HepG2 (cell line): Measurements from ENCODE around the gene TNNI3. TPM values are rescaled to one million over a fixed set of nuclear protein-coding genes. Genes with fewer than 3 reads are reported as not detected.

ENCODE experiments used
- ATAC-seq: fragments of 200-7000 bp; cut with Tn5 transposase; 3 replicates; pipeline ENCODE4 v1.9.1; 2020; ENCODE audit warnings: mild to moderate bottlenecking, moderate library complexity
- BruUV-seq: library from RNA; stranded (reverse); fragments of 400-500 nt; replicated peaks from 2 replicates; lab custom pipeline; 2021; lab: Mats Ljungman, UMichigan
- CTCF ChIA-PET: fragments of 300-600 bp; formaldehyde crosslinking; extraction: SDS; loops from one replicate; lab custom pipeline; 2021; ENCODE audit warnings: low total read pairs, inconsistent platforms, low intra/inter-chr PET ratio; lab: Yijun Ruan, JAX
- POLR2A ChIA-PET: fragments of 350-600 bp; sonication (Branson Sonifier 250); formaldehyde crosslinking; loops from one replicate; lab custom pipeline; 2020; ENCODE audit warnings: antibody characterized with exemption, inconsistent platforms; lab: Yijun Ruan, JAX
- DNase-seq: peaks from one replicate; pipeline ENCODE4 v3.0.0-alpha.2; 2015; ENCODE audit warnings: low spot score
- FAIRE-seq: peaks from 3 replicates; lab custom pipeline; 2011; peaks lifted over from hg19 to GRCh38; lab: Jason Lieb, UNC
- H2AFZ ChIP-seq: one replicate; pipeline ENCODE4 v1.6.1; 2011; ENCODE audit warnings: low read length, inconsistent platforms
- H3K27ac ChIP-seq: fragments of 300-600 bp; 3 replicates; pipeline ENCODE4 v1.8.0; 2011; ENCODE audit warnings: mixed run types, mild to moderate bottlenecking, mixed read lengths, low read length, inconsistent platforms; ENCODE audit not compliant: insufficient read depth; ENCODE audit errors: extremely low read length
- H3K27me3 ChIP-seq, 2 experiments: fragments of 200-600 bp in 1 of 2; 2 replicates in 1 of 2; 3 replicates in 1 of 2; pipeline versions ENCODE4 v1.6.0 to v1.8.0; 2011; ENCODE audit warnings: low read length in 2 of 2, mild to moderate bottlenecking in 2 of 2, moderate library complexity in 2 of 2, inconsistent platforms in 1 of 2; ENCODE audit not compliant: insufficient read depth in 2 of 2, control insufficient read depth in 1 of 2
- H3K36me3 ChIP-seq, 2 experiments: fragments of 200-600 bp in 1 of 2; replicated peaks in 1 of 2; 2 replicates in 1 of 2; 3 replicates in 1 of 2; pipeline versions ENCODE4 v1.5.1 to v1.8.0; 2011; ENCODE audit warnings: low read length in 2 of 2, inconsistent platforms in 1 of 2; ENCODE audit not compliant: insufficient read depth in 2 of 2, control insufficient read depth in 1 of 2
- H3K4me1 ChIP-seq: 2 replicates; pipeline ENCODE4 v1.5.1; 2012; ENCODE audit warnings: low read length, inconsistent platforms; ENCODE audit not compliant: insufficient read depth
- H3K4me2 ChIP-seq: 2 replicates; pipeline ENCODE4 v1.6.0; 2011; ENCODE audit warnings: low read depth, low read length, inconsistent platforms
- H3K4me3 ChIP-seq, 3 experiments: fragments of 200-600 bp in 1 of 3; sonication (generic), shearing (Covaris generic) in 1 of 3; replicated peaks in 1 of 3; 2 replicates each; pipeline ENCODE4 v1.5.1; 2011 to 2016; ENCODE audit warnings: low read length in 3 of 3, inconsistent platforms in 2 of 3, low read depth in 2 of 3, mild to moderate bottlenecking in 2 of 3, control low read depth in 1 of 3, mixed read lengths in 1 of 3; ENCODE audit not compliant: insufficient read depth in 1 of 3
- H3K79me2 ChIP-seq: one replicate; pipeline ENCODE4 v1.6.1; 2011; ENCODE audit warnings: low read length, inconsistent platforms; ENCODE audit not compliant: insufficient read depth
- H3K9ac ChIP-seq: 2 replicates; pipeline ENCODE4 v1.6.0; 2011; ENCODE audit warnings: mild to moderate bottlenecking, low read depth, low read length, inconsistent platforms; ENCODE audit not compliant: insufficient read depth
- H3K9me3 ChIP-seq: 2 replicates; pipeline ENCODE4 v1.5.1; 2012; ENCODE audit warnings: mild to moderate bottlenecking, low read length
- H4K20me1 ChIP-seq: 2 replicates; pipeline ENCODE4 v1.6.0; 2011; ENCODE audit warnings: inconsistent platforms, mild to moderate bottlenecking, low read length, moderate library complexity; ENCODE audit not compliant: insufficient read depth
- HDAC2 ChIP-seq: sonication (generic); formaldehyde crosslinking; IDR thresholded peaks from 2 replicates; pipeline ENCODE4 v1.4.0; 2020; ENCODE audit warnings: missing genetic modification reagents
- KIAA2018 ChIP-seq: sonication (generic); formaldehyde crosslinking; IDR thresholded peaks from 2 replicates; pipeline ENCODE4 v1.5.0; 2020; ENCODE audit warnings: mild to moderate bottlenecking, missing genetic modification reagents, borderline replicate concordance
- SATB2 ChIP-seq: sonication (generic); formaldehyde crosslinking; IDR thresholded peaks from 2 replicates; pipeline ENCODE4 v1.5.0; 2020; ENCODE audit warnings: missing genetic modification reagents
- SP4 ChIP-seq: sonication (generic); formaldehyde crosslinking; IDR thresholded peaks from 2 replicates; pipeline ENCODE4 v1.8.1; 2023; ENCODE audit warnings: mild to moderate bottlenecking, missing genetic modification reagents
- THAP11 ChIP-seq: IDR thresholded peaks from 2 replicates; pipeline ENCODE4 v1.6.1; 2016; ENCODE audit warnings: missing biosample characterization, missing genetic modification reagents
- XRCC5 ChIP-seq: fragments of 200-400 bp; formaldehyde crosslinking; optimal IDR thresholded peaks from 2 replicates; pipeline ENCODE3; 2017; ENCODE audit warnings: mild to moderate bottlenecking, low read length
- ZBTB42 ChIP-seq: sonication (generic); formaldehyde crosslinking; IDR thresholded peaks from 2 replicates; pipeline ENCODE4 v1.5.0; 2020; ENCODE audit warnings: mild to moderate bottlenecking, missing genetic modification reagents
- ZNF556 ChIP-seq: sonication (generic); formaldehyde crosslinking; IDR thresholded peaks from 2 replicates; pipeline ENCODE4 v1.4.0; 2020; ENCODE audit warnings: mild to moderate bottlenecking, missing genetic modification reagents, borderline replicate concordance
- WGBS: methylation state at CpG from one replicate; pipeline ENCODE4 v1.1.6; 2017; ENCODE audit warnings: low lambda C conversion rate; 5-methylcytosine and 5-hydroxymethylcytosine counted together
- in situ Hi-C: cut with HindIII; loops from 2 replicates; pipeline ENCODE4 v1.10.0; 2017; ENCODE audit warnings: low pct_unique_long_range_greater_than_20kb; ENCODE audit not compliant: extremely low pct_ligation_motif_present
- intact Hi-C: fragments of 100-400 bp; cut with micrococcal nuclease; formaldehyde crosslinking; loops from one replicate; pipeline ENCODE4 v1.10.0; 2022; ENCODE audit not compliant: unreplicated experiment
- polyA plus RNA-seq, 8 experiments: library from polyadenylated mRNA; depleted of rRNA in 3 of 8; stranded (reverse) in 7 of 8; unstranded in 1 of 8; fragments of >200 nt; fragmentation: Illumina TruSeq in 4 of 8; extraction: Trizol in 4 of 8; gene quantifications; 2 replicates each; pipeline versions ENCODE4 v1.2.1 to v1.2.3, GENCODE V29; 2011 to 2016; ENCODE audit warnings: low read depth in 4 of 8, missing spikeins in 1 of 8, mixed read lengths in 1 of 8; ENCODE audit not compliant: insufficient read depth in 1 of 8
- total RNA-seq, 5 experiments: library from RNA; depleted of rRNA; stranded (reverse); fragments of >200 nt; fragmentation: Illumina TruSeq; extraction: Trizol; gene quantifications; 2 replicates each; pipeline ENCODE4 v1.2.3, GENCODE V29; 2016; ENCODE audit warnings: low read depth in 1 of 5
- TF ChIP-seq, protein P1 (sequence below): sonication (generic); formaldehyde crosslinking; IDR thresholded peaks from 2 replicates; pipeline ENCODE4 v1.4.0; 2020; ENCODE audit warnings: missing genetic modification reagents
- TF ChIP-seq, protein P2 (sequence below): sonication (generic); formaldehyde crosslinking; IDR thresholded peaks from 2 replicates; pipeline ENCODE4 v1.9.0; 2022; ENCODE audit warnings: low read depth, missing genetic modification reagents

The TNNI3 gene
- total and polyA plus RNA-seq, 2 of the 13 experiments (the other 11 are each of a cell fraction or from before 2014, with no cell fraction given): 3.5 to 3.7 TPM

GRCh38 chr19:55117663-55118391, 39.7 kb downstream of the TNNI3 start:
- peak overlapping the region; percentile 86 to 99 (median 98) for H3K4me3 ChIP-seq
- POLR2A ChIA-PET: interaction anchor here (0.5 to 1.7 kb wide), 15 partner anchors 9 to 507 kb away, joined by 3 to 7 read pairs (median 4); partner anchors contain the start of genes FIZ1, ISOC2, RDH13 and UBE2S
- in situ Hi-C loops (no loop called here), intact Hi-C loops (loop anchor here (1.0 kb wide), 1 partner anchor 89 kb away; no protein-coding TSS in a partner anchor)
- peak; percentile 92 for ATAC-seq
- under 1% methylated on average over 44 of the region's 44 CpGs for WGBS
- CTCF ChIA-PET: no interaction called here
- H3K79me2 ChIP-seq: peaks cover 32% of the 10 kb centered on the region
- H3K4me1 ChIP-seq: peaks cover 43% of the 10 kb centered on the region
- peak overlapping the region; percentile 81 for H3K4me2 ChIP-seq
- peaks cover 14% of the 10 kb centered on the region for H4K20me1 ChIP-seq
- no peak overlapping the region for H2AFZ ChIP-seq
- H3K9me3 ChIP-seq: no peaks in the 10 kb centered on the region
- peak; percentile 97 for DNase-seq
- H3K36me3 ChIP-seq: 0 out of 5 replicates have a peak, but pooled peaks cover 0 to 2% of the 10 kb centered on the region in 2 experiments
- H3K27ac ChIP-seq: peak overlapping the region; percentile 45
- peak; percentile 86 for FAIRE-seq
- TSS peak; percentile 95 for BruUV-seq
- H3K27me3 ChIP-seq: peaks cover 0 to 6% of the 10 kb centered on the region in 2 experiments; a peak in 2 of 5 replicates
- peak overlapping the region; percentile 73 for H3K9ac ChIP-seq
- TF ChIP-seq ZNF556 (CRISPR knock-in tag) (0 out of 2 replicates have a peak, but pooled peaks have one; percentile 18), SATB2 (no peak), XRCC5 (peak; percentile 47), HDAC2 (CRISPR knock-in tag) (peak; percentile 37; the same call in 1 of the 2 replicates), SP4 (peak; percentile 56; the same call in 1 of the 2 replicates), KIAA2018 (CRISPR knock-in tag) (no peak), THAP11 (peak; percentile 97), ZBTB42 (CRISPR knock-in tag) (0 out of 2 replicates have a peak, but pooled peaks have one; percentile 41)
- TF ChIP-seq, protein P1, sequence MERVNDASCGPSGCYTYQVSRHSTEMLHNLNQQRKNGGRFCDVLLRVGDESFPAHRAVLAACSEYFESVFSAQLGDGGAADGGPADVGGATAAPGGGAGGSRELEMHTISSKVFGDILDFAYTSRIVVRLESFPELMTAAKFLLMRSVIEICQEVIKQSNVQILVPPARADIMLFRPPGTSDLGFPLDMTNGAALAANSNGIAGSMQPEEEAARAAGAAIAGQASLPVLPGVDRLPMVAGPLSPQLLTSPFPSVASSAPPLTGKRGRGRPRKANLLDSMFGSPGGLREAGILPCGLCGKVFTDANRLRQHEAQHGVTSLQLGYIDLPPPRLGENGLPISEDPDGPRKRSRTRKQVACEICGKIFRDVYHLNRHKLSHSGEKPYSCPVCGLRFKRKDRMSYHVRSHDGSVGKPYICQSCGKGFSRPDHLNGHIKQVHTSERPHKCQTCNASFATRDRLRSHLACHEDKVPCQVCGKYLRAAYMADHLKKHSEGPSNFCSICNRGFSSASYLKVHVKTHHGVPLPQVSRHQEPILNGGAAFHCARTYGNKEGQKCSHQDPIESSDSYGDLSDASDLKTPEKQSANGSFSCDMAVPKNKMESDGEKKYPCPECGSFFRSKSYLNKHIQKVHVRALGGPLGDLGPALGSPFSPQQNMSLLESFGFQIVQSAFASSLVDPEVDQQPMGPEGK: peak; percentile 99
- TF ChIP-seq, protein P2, sequence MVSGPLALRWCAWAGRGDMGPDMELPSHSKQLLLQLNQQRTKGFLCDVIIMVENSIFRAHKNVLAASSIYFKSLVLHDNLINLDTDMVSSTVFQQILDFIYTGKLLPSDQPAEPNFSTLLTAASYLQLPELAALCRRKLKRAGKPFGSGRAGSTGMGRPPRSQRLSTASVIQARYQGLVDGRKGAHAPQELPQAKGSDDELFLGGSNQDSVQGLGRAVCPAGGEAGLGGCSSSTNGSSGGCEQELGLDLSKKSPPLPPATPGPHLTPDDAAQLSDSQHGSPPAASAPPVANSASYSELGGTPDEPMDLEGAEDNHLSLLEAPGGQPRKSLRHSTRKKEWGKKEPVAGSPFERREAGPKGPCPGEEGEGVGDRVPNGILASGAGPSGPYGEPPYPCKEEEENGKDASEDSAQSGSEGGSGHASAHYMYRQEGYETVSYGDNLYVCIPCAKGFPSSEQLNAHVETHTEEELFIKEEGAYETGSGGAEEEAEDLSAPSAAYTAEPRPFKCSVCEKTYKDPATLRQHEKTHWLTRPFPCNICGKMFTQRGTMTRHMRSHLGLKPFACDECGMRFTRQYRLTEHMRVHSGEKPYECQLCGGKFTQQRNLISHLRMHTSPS: no peak
